HG02610 (cell line): ENCODE measurements around the gene PTPN4.
"Not testable (repeated sequence)": the region's sequence is repeated elsewhere in the genome, so short reads cannot be mapped to it uniquely, and the experiment has no call there.

ENCODE experiments used
- ATAC-seq: cut with Tn5 transposase; IDR thresholded peaks from one replicate; pipeline ENCODE4 v1.9.1; 2021; ENCODE audit warnings: mild to moderate bottlenecking, moderate library complexity; ENCODE audit not compliant: unreplicated experiment

Gene PTPN4

DNA sequence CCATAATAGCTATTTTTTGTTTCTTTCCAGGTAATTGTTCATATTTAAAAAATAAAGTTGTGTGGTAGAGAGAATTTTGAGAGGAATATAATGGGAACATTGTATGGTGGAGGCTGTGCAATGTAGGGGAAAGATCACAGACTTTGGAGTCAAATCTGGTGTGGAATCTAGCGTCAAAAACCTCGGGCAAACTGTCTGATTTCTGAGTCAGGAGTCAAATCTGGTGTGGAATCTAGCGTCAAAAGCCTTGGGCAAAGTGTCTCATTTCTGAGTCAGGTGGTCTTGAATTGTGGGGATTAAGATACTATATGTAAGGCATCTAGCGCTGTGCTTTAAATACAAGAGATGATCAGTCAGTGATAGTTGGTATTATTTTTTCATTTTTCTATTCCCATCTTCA lies 5.1 kb downstream of the PTPN4 start:
- ATAC-seq: no peak

GRCh38 chr2:119765433-119766002 lies 5.8 kb downstream of the PTPN4 start:
- no peak for ATAC-seq

DNA sequence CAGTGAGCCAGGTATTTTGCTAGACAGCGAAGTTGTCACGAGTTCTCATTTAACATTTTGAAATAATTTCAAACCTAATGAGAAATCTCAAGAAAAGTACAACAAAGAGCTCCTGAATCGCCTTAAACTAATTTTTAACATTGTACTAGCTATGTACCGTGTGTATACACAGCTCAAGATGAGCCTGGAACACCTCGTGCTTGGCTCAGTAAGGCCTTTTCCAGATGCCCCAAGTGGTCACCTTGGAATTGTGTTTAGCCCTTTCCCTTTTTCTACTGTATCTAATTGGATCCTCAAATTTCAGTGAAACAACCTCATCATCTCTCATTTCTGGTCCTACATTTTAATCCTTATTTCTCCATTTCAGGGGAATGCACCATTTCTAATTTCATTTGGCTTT lies 7.2 kb downstream of the PTPN4 start:
- no peak for ATAC-seq

DNA sequence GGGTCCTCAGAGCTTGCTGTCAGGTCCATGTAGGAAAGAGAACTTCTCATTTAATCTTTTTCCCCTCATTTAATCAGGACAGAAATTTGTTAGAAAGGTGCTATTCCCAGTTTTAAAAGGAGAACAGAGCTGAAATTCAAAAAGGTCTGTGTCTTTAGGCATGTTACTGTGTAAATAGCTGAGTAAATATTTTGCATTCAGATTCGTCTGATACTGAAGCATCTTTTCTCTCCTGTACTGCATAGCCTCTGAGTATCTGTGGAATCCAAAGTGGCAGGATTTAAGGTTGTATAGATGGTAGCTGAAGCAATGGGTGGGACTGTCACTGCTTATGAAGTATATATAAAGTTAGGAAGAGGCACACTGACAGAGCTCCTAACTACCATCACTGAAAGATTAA lies 9.0 kb downstream of the PTPN4 start:
- no peak for ATAC-seq

DNA sequence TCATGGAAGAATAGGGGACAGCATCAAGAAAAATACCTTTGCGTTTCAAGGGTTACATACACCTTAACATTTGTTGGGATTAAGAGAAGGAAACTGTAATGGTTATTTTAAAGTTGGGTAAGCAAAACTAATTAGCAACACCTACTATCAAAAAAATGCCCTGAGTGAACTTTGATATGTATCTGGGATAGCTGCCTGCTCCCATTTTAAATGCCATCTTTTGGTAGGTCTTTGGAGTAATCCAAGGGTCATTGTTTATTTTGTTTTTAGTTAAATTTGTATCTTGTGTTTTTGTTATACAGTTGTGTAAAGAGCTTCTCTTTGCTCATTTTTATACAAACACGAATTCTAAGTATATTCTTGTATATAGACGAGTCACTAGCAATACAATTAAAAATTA lies 9.9 kb downstream of the PTPN4 start:
- ATAC-seq: no peak

DNA sequence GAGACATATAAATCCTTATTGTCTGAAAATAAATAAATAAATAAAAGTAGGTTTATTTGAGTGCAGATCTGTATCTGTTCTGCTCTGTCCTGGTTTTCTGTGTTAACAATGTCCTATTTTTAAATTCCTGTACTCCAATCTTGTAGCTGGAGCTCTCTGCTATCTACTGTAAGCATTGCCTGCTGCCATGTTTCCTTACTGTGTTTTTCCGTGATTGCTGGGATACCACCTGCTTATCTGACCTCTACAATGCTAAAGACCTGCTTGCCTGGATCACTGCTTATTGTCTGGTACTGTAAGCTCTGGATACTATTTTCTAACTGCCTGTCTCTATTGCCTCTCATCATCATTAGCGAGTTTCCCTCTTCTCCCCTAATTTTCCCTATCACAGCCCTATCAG lies 11.6 kb downstream of the PTPN4 start:
- ATAC-seq: no peak

DNA sequence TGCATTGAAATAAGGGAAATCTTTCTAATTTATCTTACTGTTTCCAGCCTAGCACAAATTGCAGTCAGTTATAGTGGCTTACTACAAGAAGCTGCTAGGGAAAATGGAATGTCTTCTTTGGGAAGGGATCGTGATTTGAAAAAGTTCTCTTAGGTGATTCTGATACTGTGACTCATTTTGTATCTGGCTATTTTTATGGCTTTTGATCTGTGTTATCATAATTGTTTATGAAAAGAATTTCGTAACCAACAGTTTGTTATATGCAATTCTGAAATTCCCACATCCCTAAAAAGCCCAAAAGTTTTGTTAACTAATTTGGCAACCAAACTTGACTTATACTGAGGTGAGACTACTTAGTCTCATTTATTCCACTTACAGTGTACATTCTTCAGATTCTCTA lies 12.4 kb downstream of the PTPN4 start:
- no peak for ATAC-seq

DNA sequence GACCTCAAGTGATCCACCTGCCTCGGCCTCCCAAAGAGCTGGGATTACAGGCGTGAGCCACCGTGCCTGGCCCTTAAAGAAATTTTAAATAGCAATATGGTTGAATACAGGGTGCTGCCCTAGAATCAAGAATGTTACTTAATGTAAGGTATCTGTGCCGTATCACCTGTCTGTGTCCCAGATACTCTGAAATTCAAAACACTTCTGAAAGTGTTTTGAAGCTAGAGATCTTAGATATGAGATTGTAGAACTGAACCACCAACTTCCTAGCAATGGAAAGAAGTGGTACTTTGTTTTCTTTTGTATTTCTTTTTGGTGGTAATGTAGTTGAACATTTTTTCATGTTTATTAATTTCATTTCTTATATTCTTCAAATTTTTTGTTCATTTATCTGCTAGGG lies 13.0 kb downstream of the PTPN4 start:
- no peak for ATAC-seq

GRCh38 chr2:119774026-119774425 lies 14.3 kb downstream of the PTPN4 start:
- no peak for ATAC-seq

- ATAC-seq: no peak
These were observed 15.4 kb downstream of the PTPN4 start for GRCh38 chr2:119775102-119775501.

GRCh38 chr2:119782308-119783027 lies 22.7 kb downstream of the PTPN4 start:
- no peak for ATAC-seq

DNA sequence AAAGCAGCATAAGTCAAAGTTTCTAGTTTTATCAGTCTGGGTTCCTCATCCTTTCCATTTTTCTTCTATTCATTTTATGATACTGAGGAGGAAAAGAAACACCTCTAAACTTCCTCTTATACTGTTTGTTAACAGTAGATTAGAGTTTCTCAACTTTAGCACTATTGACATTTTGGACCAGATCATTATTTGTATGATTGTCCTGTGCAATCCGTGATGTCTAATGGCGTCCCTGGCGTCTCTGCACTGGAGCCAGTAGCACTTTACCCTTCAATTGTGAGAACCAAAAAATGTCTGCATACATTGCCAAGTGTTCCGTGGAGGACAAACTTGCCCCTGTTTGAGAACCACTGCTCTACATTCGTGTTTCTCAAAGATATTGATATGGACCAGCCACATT lies 25.2 kb downstream of the PTPN4 start:
- no peak for ATAC-seq

GRCh38 chr2:119786295-119786694 lies 26.6 kb downstream of the PTPN4 start:
- no peak for ATAC-seq

GRCh38 chr2:119788752-119789151 lies 29.0 kb downstream of the PTPN4 start:
- no peak for ATAC-seq

DNA sequence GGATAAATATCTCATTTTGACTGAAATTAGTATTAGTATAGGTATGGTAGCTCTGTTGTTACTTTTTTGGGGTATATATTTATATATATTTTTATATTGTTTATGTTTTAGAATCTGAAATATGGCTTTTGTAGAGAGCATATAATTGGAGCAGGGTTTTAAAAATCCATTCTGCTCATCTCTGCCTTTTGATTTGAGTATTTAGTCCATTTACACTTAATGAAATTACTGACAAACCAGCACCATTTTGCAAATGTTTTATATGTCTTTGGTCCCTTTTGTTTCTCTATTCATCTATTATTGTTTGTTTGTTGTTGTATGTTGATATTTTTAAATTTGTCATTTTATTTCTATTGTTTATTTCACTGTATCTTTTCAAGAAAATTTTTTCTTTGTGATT lies 30.7 kb downstream of the PTPN4 start:
- ATAC-seq: no peak

- ATAC-seq: no peak
These were observed 33.2 kb downstream of the PTPN4 start for GRCh38 chr2:119792907-119793312.

- no peak for ATAC-seq
These were observed 34.5 kb downstream of the PTPN4 start for GRCh38 chr2:119794237-119794636.

DNA sequence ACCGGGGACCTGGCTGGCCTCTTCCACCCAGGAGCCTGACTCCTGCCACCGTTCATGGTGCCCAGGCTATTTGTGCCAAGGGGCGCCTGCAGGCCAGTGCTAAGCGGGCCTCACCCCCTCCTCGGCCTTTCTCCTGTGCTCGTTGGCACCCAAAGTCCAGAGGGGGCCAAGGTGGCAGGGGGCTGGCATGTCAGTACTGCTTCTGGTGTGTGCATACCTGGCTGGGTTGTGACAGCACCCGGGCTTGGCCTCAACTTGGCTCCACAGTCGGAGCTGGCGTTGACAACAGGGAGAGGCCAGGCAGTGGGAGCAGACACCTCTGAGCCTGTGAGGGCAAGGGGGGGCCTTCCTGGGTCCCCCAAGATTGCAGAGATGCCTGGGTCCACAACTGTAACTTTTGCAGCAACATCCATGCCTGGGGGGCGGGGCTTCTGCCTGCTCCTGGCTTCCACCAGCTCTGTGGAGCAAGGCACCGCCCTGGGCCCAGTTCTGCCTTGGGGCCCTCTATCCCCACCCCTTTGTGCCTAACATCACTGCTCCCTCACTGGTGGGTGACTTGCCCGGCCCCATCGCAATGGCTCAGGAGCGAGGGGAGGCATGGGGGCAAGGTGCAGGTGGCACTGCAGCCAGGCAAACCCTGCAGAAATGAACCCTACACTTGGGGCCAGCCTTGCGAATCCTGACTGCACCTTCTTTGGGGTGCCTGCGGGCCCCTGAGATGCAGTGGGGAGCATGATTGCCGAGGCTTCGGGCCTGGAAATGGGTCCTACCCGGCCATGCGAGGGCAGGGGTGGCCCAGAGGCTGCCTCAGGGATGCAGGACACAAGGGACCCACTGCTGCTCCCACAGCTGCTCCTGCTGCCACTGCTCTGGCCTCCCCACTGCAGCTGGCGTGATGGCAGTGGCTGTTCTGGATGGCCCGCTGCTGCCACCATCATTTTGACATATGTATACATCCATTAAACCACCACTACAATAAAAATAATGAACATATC lies 35.9 kb downstream of the PTPN4 start:
- ATAC-seq: no peak

- ATAC-seq: no peak
These were observed 40.7 kb downstream of the PTPN4 start for GRCh38 chr2:119800376-119800902.

GRCh38 chr2:119801040-119801439 lies 41.3 kb downstream of the PTPN4 start:
- ATAC-seq: no peak

- not testable (repeated sequence) for ATAC-seq
These were observed 42.3 kb downstream of the PTPN4 start for GRCh38 chr2:119801989-119802388.
